Thyroid gland (tissue), 4 donors: ENCODE data around the gene CPNE2.
"Not testable (repeated sequence)": the region's sequence is repeated elsewhere in the genome, so short reads cannot be mapped to it uniquely, and the experiment has no call there.

Source experiments
- CTCF ChIP-seq, 6 experiments: fragments of 200-600 bp in 3 of 6; fragments of 450-650 bp in 3 of 6; sonication (generic) in 3 of 6; IDR thresholded peaks; one replicate each; pipeline ENCODE4 v1.5.1; 2016 to 2019; ENCODE audit warnings: antibody characterized with exemption in 6 of 6, mild to moderate bottlenecking in 2 of 6, inconsistent platforms in 1 of 6, moderate library complexity in 1 of 6
- POLR2A ChIP-seq, 2 donors: fragments of 450-650 bp; IDR thresholded peaks; one replicate each; pipeline ENCODE4 v1.6.1; 2017; ENCODE audit warnings: antibody characterized with exemption in 2 of 2, mild to moderate bottlenecking in 2 of 2, moderate library complexity in 1 of 2

- TF ChIP-seq CTCF, POLR2A (IDR thresholded peaks at IDR 0.05): not testable (repeated sequence)
These were observed 7.6 kb downstream of the CPNE2 start for GRCh38 chr16:57099965-57100364.
